Natural killer cell treated with Interleukin-12 subunit alpha and Interleukin-12 subunit beta and Interleukin-15 and Interleukin-18, amount 100 ng/mL, for 72 hours (primary cell): Measurements from ENCODE around the gene ZFAND3. TPM values are rescaled to one million over a fixed set of nuclear protein-coding genes. Genes with fewer than 3 reads are reported as not detected.
A peak's percentile ranks its signal among the peaks of the same experiment; 100 is the strongest.
"Not testable (repeated sequence)": the region's sequence is repeated elsewhere in the genome, so short reads cannot be mapped to it uniquely, and the experiment has no call there.

ENCODE experiments used
- ATAC-seq, 2 donors: fragments of 150-1000 bp; cut with Tn5 transposase in 1 of 2; sonication (Bioruptor Pico), chemical (Tn5 transposase) in 1 of 2; 2 replicates each; pipeline ENCODE4 v1.10.0; 2021
- DNase-seq: peaks from one replicate; pipeline ENCODE4 v3.0.0; 2022; ENCODE audit warnings: low spot score
- H3K27ac Mint-ChIP-seq, 2 donors: 1 replicate in 1 of 2; 2 replicates in 1 of 2; pipeline ENCODE4 v1.8.0; 2022; ENCODE audit warnings: mixed read lengths in 2 of 2, mild to moderate bottlenecking in 1 of 2, moderate library complexity in 1 of 2
- H3K27me3 Mint-ChIP-seq, 2 donors: 1 replicate in 1 of 2; 2 replicates in 1 of 2; pipeline ENCODE4 v1.8.0; 2022; ENCODE audit warnings: mixed read lengths in 2 of 2
- H3K36me3 Mint-ChIP-seq: one replicate; pipeline ENCODE4 v1.8.0; 2022; ENCODE audit warnings: mixed read lengths
- H3K4me1 Mint-ChIP-seq, 2 donors: 1 replicate in 1 of 2; 2 replicates in 1 of 2; pipeline ENCODE4 v1.8.0; 2022; ENCODE audit warnings: low read depth in 2 of 2, mixed read lengths in 2 of 2, mild to moderate bottlenecking in 1 of 2
- H3K4me3 Mint-ChIP-seq: one replicate; pipeline ENCODE4 v1.8.0; 2022; ENCODE audit warnings: mixed read lengths
- H3K9me3 Mint-ChIP-seq: 2 replicates; pipeline ENCODE4 v1.8.0; 2022; ENCODE audit warnings: mixed read lengths
- total RNA-seq, 2 donors: library from RNA; stranded (reverse); gene quantifications; one replicate each; pipeline ENCODE4 v1.2.3, GENCODE V29; 2022

ZFAND3 gene
- total RNA-seq, 2 donors from 2014 or later, result 51.0 to 100 TPM

- Mint-ChIP-seq H3K9me3 (no peaks in the 10 kb centered on the region), H3K4me1 (peaks cover 19 to 37% of the 10 kb centered on the region in 2 donors)
Measured at GRCh38 chr6:38113825-38114576, 294.5 kb downstream of the ZFAND3 start.

GRCh38 chr6:38114976-38115625 is 295.6 kb downstream of the ZFAND3 start:
- DNase-seq, result no peak
- Mint-ChIP-seq H3K27me3 (no peaks in the 10 kb centered on the region), H3K4me3 (no peak overlapping the region), H3K4me1 (peaks cover 19 to 31% of the 10 kb centered on the region in 2 donors), H3K36me3 (no peaks in the 10 kb centered on the region), H3K27ac (peak overlapping the region; percentile 11 to 13), H3K9me3 (no peaks in the 10 kb centered on the region)
- no peak for ATAC-seq

More at GRCh38 chr6:38113825-38114576, 294.5 kb downstream of the ZFAND3 start:
- no peak for DNase-seq
- no peaks in the 10 kb centered on the region for H3K27me3 Mint-ChIP-seq
- H3K4me3 Mint-ChIP-seq, result no peak overlapping the region
- ATAC-seq, result no peak
- H3K36me3 Mint-ChIP-seq, result no peaks in the 10 kb centered on the region
- H3K27ac Mint-ChIP-seq, result peak overlapping the region; percentile 13 to 38

GRCh38 chr6:38115626-38116008 is 296.1 kb downstream of the ZFAND3 start:
- Mint-ChIP-seq H3K27ac (no peak overlapping the region), H3K27me3 (no peaks in the 10 kb centered on the region), H3K4me3 (no peak overlapping the region), H3K4me1 (peaks cover 17 to 28% of the 10 kb centered on the region in 2 donors), H3K36me3 (no peaks in the 10 kb centered on the region), H3K9me3 (no peaks in the 10 kb centered on the region)
- no peak for DNase-seq
- no peak for ATAC-seq

- H3K9me3 Mint-ChIP-seq, result no peaks in the 10 kb centered on the region
- DNase-seq, result no peak
Measured at GRCh38 chr6:38116248-38116647, 296.7 kb downstream of the ZFAND3 start.

GRCh38 chr6:38117281-38117680 is 297.8 kb downstream of the ZFAND3 start:
- DNase-seq (no peak), ATAC-seq (no peak)
- H3K27ac Mint-ChIP-seq, result peak overlapping the region in 1 of 2 donors; percentile 38
- no peaks in the 10 kb centered on the region for H3K9me3 Mint-ChIP-seq
- peaks cover 14 to 26% of the 10 kb centered on the region in 2 donors for H3K4me1 Mint-ChIP-seq
- H3K36me3 Mint-ChIP-seq, result no peaks in the 10 kb centered on the region
- no peak overlapping the region for H3K4me3 Mint-ChIP-seq
- no peaks in the 10 kb centered on the region for H3K27me3 Mint-ChIP-seq

More at GRCh38 chr6:38116248-38116647, 296.7 kb downstream of the ZFAND3 start:
- no peak overlapping the region for H3K4me3 Mint-ChIP-seq
- no peaks in the 10 kb centered on the region for H3K36me3 Mint-ChIP-seq
- no peak for ATAC-seq
- no peak overlapping the region for H3K27ac Mint-ChIP-seq
- peaks cover 14 to 26% of the 10 kb centered on the region in 2 donors for H3K4me1 Mint-ChIP-seq
- H3K27me3 Mint-ChIP-seq, result no peaks in the 10 kb centered on the region

- DNase-seq, result no peak
- Mint-ChIP-seq H3K4me3 (no peak overlapping the region), H3K4me1 (peaks cover 14 to 32% of the 10 kb centered on the region in 2 donors), H3K9me3 (no peaks in the 10 kb centered on the region), H3K27ac (no peak overlapping the region), H3K27me3 (no peaks in the 10 kb centered on the region), H3K36me3 (no peaks in the 10 kb centered on the region)
- no peak for ATAC-seq
Measured at GRCh38 chr6:38118791-38119365, 299.4 kb downstream of the ZFAND3 start.

- Mint-ChIP-seq H3K9me3 (no peaks in the 10 kb centered on the region), H3K27ac (no peak overlapping the region), H3K4me1 (peaks cover 10 to 28% of the 10 kb centered on the region in 2 donors), H3K4me3 (no peak overlapping the region), H3K36me3 (no peaks in the 10 kb centered on the region), H3K27me3 (no peaks in the 10 kb centered on the region)
- no peak for DNase-seq
- no peak for ATAC-seq
Measured at GRCh38 chr6:38119516-38119915, 300.0 kb downstream of the ZFAND3 start.

GRCh38 chr6:38124224-38124926 is 304.8 kb downstream of the ZFAND3 start:
- not testable (repeated sequence) for ATAC-seq, H3K27me3 Mint-ChIP-seq, H3K9me3 Mint-ChIP-seq, H3K36me3 Mint-ChIP-seq, H3K27ac Mint-ChIP-seq, DNase-seq, H3K4me3 Mint-ChIP-seq
- H3K4me1 Mint-ChIP-seq, result peaks cover 7 to 21% of the 10 kb centered on the region in 2 donors

GRCh38 chr6:38127284-38127683 is 307.8 kb downstream of the ZFAND3 start:
- Mint-ChIP-seq H3K4me1 (peaks cover 33 to 40% of the 10 kb centered on the region in 2 donors), H3K27me3 (no peaks in the 10 kb centered on the region), H3K27ac (no peak overlapping the region), H3K9me3 (no peaks in the 10 kb centered on the region), H3K36me3 (no peaks in the 10 kb centered on the region), H3K4me3 (no peak overlapping the region)
- DNase-seq (no peak), ATAC-seq (no peak)

- ATAC-seq, result peak; percentile 74 to 85
- Mint-ChIP-seq H3K4me3 (peak overlapping the region; percentile 34), H3K27ac (peak overlapping the region; percentile 52 to 66)
Measured at GRCh38 chr6:38131527-38131965, 312.0 kb downstream of the ZFAND3 start.

GRCh38 chr6:38133932-38134703 is 314.6 kb downstream of the ZFAND3 start:
- ATAC-seq (no peak), DNase-seq (no peak)
- Mint-ChIP-seq H3K36me3 (no peaks in the 10 kb centered on the region), H3K4me3 (no peak overlapping the region), H3K27ac (no peak overlapping the region), H3K4me1 (peaks cover 62 to 64% of the 10 kb centered on the region in 2 donors), H3K9me3 (no peaks in the 10 kb centered on the region), H3K27me3 (no peaks in the 10 kb centered on the region)

More at GRCh38 chr6:38131527-38131965, 312.0 kb downstream of the ZFAND3 start:
- Mint-ChIP-seq H3K27me3 (no peaks in the 10 kb centered on the region), H3K4me1 (peaks cover 46 to 55% of the 10 kb centered on the region in 2 donors), H3K9me3 (no peaks in the 10 kb centered on the region), H3K36me3 (no peaks in the 10 kb centered on the region)
- no peak for DNase-seq

GRCh38 chr6:38134704-38135088 is 315.2 kb downstream of the ZFAND3 start:
- no peak for ATAC-seq

GRCh38 chr6:38136547-38136946 is 317.0 kb downstream of the ZFAND3 start:
- no peaks in the 10 kb centered on the region for H3K36me3 Mint-ChIP-seq
- no peaks in the 10 kb centered on the region for H3K9me3 Mint-ChIP-seq
- DNase-seq (no peak), ATAC-seq (no peak)
- H3K4me1 Mint-ChIP-seq, result peaks cover 55 to 56% of the 10 kb centered on the region in 2 donors
- H3K4me3 Mint-ChIP-seq, result no peak overlapping the region
- no peaks in the 10 kb centered on the region for H3K27me3 Mint-ChIP-seq
- H3K27ac Mint-ChIP-seq, result no peak overlapping the region

More at GRCh38 chr6:38134704-38135088, 315.2 kb downstream of the ZFAND3 start:
- no peak overlapping the region for H3K27ac Mint-ChIP-seq
- H3K9me3 Mint-ChIP-seq, result no peaks in the 10 kb centered on the region
- H3K27me3 Mint-ChIP-seq, result no peaks in the 10 kb centered on the region
- no peaks in the 10 kb centered on the region for H3K36me3 Mint-ChIP-seq
- no peak for DNase-seq
- no peak overlapping the region for H3K4me3 Mint-ChIP-seq
- H3K4me1 Mint-ChIP-seq, result peaks cover 62 to 66% of the 10 kb centered on the region in 2 donors
